ENCODE data around the gene ARL16. TPM values are rescaled to one million over a fixed set of nuclear protein-coding genes. Genes with fewer than 3 reads are reported as not detected.

Gene ARL16
- total RNA-seq, 1 experiment from 2014 or later = 38.6 TPM

- peaks cover 12% of the 10 kb centered on the region for H3K4me1 Mint-ChIP-seq (ENCODE audit: insufficient read depth, unreplicated experiment)
- intact Hi-C loops (cut with micrococcal nuclease) = loop anchor here (1.0 kb wide), 1 partner anchor 8 kb away; no protein-coding TSS in a partner anchor
- POLR2A ChIA-PET = interaction anchor here (0.6 to 3.9 kb wide), 30 partner anchors 9 to 637 kb away, joined by 3 to 122 read pairs (median 6); partner anchors contain the start of genes ARL16, CCDC137, FAAP100 and HGS
- no peaks in the 10 kb centered on the region for H3K9me3 Mint-ChIP-seq (ENCODE audit: unreplicated experiment)
- H3K36me3 Mint-ChIP-seq (ENCODE audit: insufficient read depth, unreplicated experiment) = peaks cover 74% of the 10 kb centered on the region
- H3K27ac Mint-ChIP-seq (ENCODE audit: low read depth, unreplicated experiment) = peak within 1 kb of the TSS; percentile 97
- no peak for TF ChIP-seq CTCF (IDR thresholded peaks at IDR 0.05; ENCODE audit: unreplicated experiment)
- peak within 1 kb of the TSS; percentile 98 for H3K4me3 Mint-ChIP-seq (ENCODE audit: unreplicated experiment)
- DNase-seq (ENCODE audit: unreplicated experiment) = peak; percentile 90
- H3K27me3 Mint-ChIP-seq (ENCODE audit: insufficient read depth, unreplicated experiment) = no peaks in the 10 kb centered on the region
- BruUV-seq (replicated peaks) = TSS peak; percentile 74
- CTCF ChIA-PET = interaction anchor here (0.6 to 0.9 kb wide), 4 partner anchors 8 to 308 kb away, joined by 3 to 4 read pairs (median 3); no protein-coding TSS in a partner anchor
Measured at GRCh38 chr17:81702934-81703746, 19.5 kb upstream of the ARL16 start, which contains the start of gene MRPL12. Gene MRPL12, plus strand, starts transcription at chr17:81703367. Its CDS starts 135 bp downstream, at chr17:81703502.

GRCh38 chr17:81701288-81702071, 17.9 kb upstream of the ARL16 start:
- Mint-ChIP-seq H3K27ac (ENCODE audit: low read depth, unreplicated experiment) (peak overlapping the region; percentile 97), H3K27me3 (ENCODE audit: insufficient read depth, unreplicated experiment) (no peaks in the 10 kb centered on the region), H3K36me3 (ENCODE audit: insufficient read depth, unreplicated experiment) (peaks cover 70% of the 10 kb centered on the region), H3K9me3 (ENCODE audit: unreplicated experiment) (no peaks in the 10 kb centered on the region), H3K4me1 (ENCODE audit: insufficient read depth, unreplicated experiment) (peaks cover 12% of the 10 kb centered on the region), H3K4me3 (ENCODE audit: unreplicated experiment) (peak overlapping the region; percentile 98)
- POLR2A ChIA-PET = interaction anchor here (0.5 to 3.9 kb wide), 10 partner anchors 10 to 364 kb away, joined by 3 to 122 read pairs (median 10); partner anchors contain the start of genes ACTG1, ARL16, CCDC137 and DUS1L
- DNase-seq (ENCODE audit: unreplicated experiment) = no peak
- intact Hi-C loops (cut with micrococcal nuclease) = no loop called here
- no TSS peak for BruUV-seq (replicated peaks)
- TF ChIP-seq CTCF (IDR thresholded peaks at IDR 0.05; ENCODE audit: unreplicated experiment) = no peak
- CTCF ChIA-PET = interaction anchor here (0.6 to 1.6 kb wide), 4 partner anchors 9 to 28 kb away, joined by 3 to 8 read pairs (median 3); no protein-coding TSS in a partner anchor

GRCh38 chr17:81700353-81701287, 17.0 kb upstream of the ARL16 start:
- peaks cover 67% of the 10 kb centered on the region for H3K36me3 Mint-ChIP-seq (ENCODE audit: insufficient read depth, unreplicated experiment)
- peaks cover 12% of the 10 kb centered on the region for H3K4me1 Mint-ChIP-seq (ENCODE audit: insufficient read depth, unreplicated experiment)
- intact Hi-C loops (cut with micrococcal nuclease) = no loop called here
- ChIA-PET POLR2A (interaction anchor here (0.5 to 3.9 kb wide), 5 partner anchors 12 to 188 kb away, joined by 3 to 122 read pairs (median 8); partner anchors contain the start of genes ACTG1, ARL16, CCDC137 and HGS), CTCF (interaction anchor here (0.7 to 1.6 kb wide), 2 partner anchors 9 to 25 kb away, joined by 3 to 8 read pairs; no protein-coding TSS in a partner anchor)
- H3K4me3 Mint-ChIP-seq (ENCODE audit: unreplicated experiment) = no peak overlapping the region
- DNase-seq (ENCODE audit: unreplicated experiment) = no peak
- no peaks in the 10 kb centered on the region for H3K27me3 Mint-ChIP-seq (ENCODE audit: insufficient read depth, unreplicated experiment)
- peak overlapping the region; percentile 97 for H3K27ac Mint-ChIP-seq (ENCODE audit: low read depth, unreplicated experiment)
- no peaks in the 10 kb centered on the region for H3K9me3 Mint-ChIP-seq (ENCODE audit: unreplicated experiment)
- no peak for TF ChIP-seq CTCF (IDR thresholded peaks at IDR 0.05; ENCODE audit: unreplicated experiment)
- BruUV-seq (replicated peaks) = no TSS peak

All from MCF 10A (cell line).